Neuronal stem cell (in vitro differentiated cells): ENCODE results near the gene GRM7.

ENCODE experiments used
- DNase-seq: peaks from one replicate; pipeline ENCODE4 v3.0.0-alpha.2; 2013; ENCODE audit warnings: low spot score
- H2AFZ ChIP-seq: one replicate; pipeline ENCODE4 v1.6.1; 2013; ENCODE audit warnings: mild to moderate bottlenecking, low read length, inconsistent platforms
- H2AK5ac ChIP-seq: 2 replicates; pipeline ENCODE4 v1.6.1; 2013; ENCODE audit warnings: low read depth, mild to moderate bottlenecking, inconsistent platforms, low read length, moderate library complexity, mixed read lengths
- H2BK120ac ChIP-seq: 2 replicates; pipeline ENCODE4 v1.6.1; 2013; ENCODE audit warnings: low read depth, mild to moderate bottlenecking, inconsistent platforms, low read length, moderate library complexity, mixed read lengths
- H2BK12ac ChIP-seq: one replicate; pipeline ENCODE4 v1.6.1; 2013; ENCODE audit warnings: low read length, inconsistent platforms
- H2BK15ac ChIP-seq: 2 replicates; pipeline ENCODE4 v1.6.1; 2013; ENCODE audit warnings: mild to moderate bottlenecking, low read length, inconsistent platforms, mixed read lengths
- H2BK5ac ChIP-seq: one replicate; pipeline ENCODE4 v1.6.1; 2013; ENCODE audit warnings: inconsistent platforms, mild to moderate bottlenecking, low read length, moderate library complexity
- H3K14ac ChIP-seq: one replicate; pipeline ENCODE4 v1.6.1; 2013; ENCODE audit warnings: low read length, inconsistent platforms
- H3K18ac ChIP-seq: 2 replicates; pipeline ENCODE4 v1.6.1; 2013; ENCODE audit warnings: low read length, inconsistent platforms
- H3K23ac ChIP-seq: 2 replicates; pipeline ENCODE4 v1.6.1; 2013; ENCODE audit warnings: low read depth, mild to moderate bottlenecking, mixed read lengths, low read length, inconsistent platforms; ENCODE audit not compliant: poor library complexity
- H3K27ac ChIP-seq: replicated peaks from 3 replicates; pipeline ENCODE4 v1.5.1; 2013; ENCODE audit warnings: low read length, inconsistent platforms
- H3K27me3 ChIP-seq, 3 experiments: 2 replicates each; pipeline ENCODE4 v1.6.1; 2013; ENCODE audit warnings: low read length in 3 of 3, mild to moderate bottlenecking in 2 of 3, inconsistent platforms in 1 of 3, low read depth in 1 of 3, mixed read lengths in 1 of 3, moderate library complexity in 1 of 3; ENCODE audit not compliant: control insufficient read depth in 3 of 3, insufficient read depth in 3 of 3
- H3K36me3 ChIP-seq, 2 donors: replicated peaks in 1 of 2; 2 replicates each; pipeline ENCODE4 v1.6.1; 2013; ENCODE audit warnings: low read length in 2 of 2; ENCODE audit not compliant: control insufficient read depth in 2 of 2, insufficient read depth in 2 of 2
- H3K4ac ChIP-seq: 2 replicates; pipeline ENCODE4 v1.6.1; 2013; ENCODE audit warnings: inconsistent platforms, mild to moderate bottlenecking, low read length, moderate library complexity
- H3K4me1 ChIP-seq, 2 donors: 1 replicate in 1 of 2; 2 replicates in 1 of 2; pipeline ENCODE4 v1.6.1; 2013; ENCODE audit warnings: low read length in 2 of 2, low read depth in 1 of 2; ENCODE audit not compliant: control insufficient read depth in 2 of 2, insufficient read depth in 1 of 2
- H3K4me2 ChIP-seq: one replicate; pipeline ENCODE4 v1.6.1; 2013; ENCODE audit warnings: mild to moderate bottlenecking, low read length, inconsistent platforms; ENCODE audit not compliant: insufficient read depth, poor library complexity, severe bottlenecking
- H3K4me3 ChIP-seq, 2 donors: 2 replicates each; pipeline ENCODE4 v1.5.1; 2013; ENCODE audit warnings: low read length in 2 of 2, mild to moderate bottlenecking in 2 of 2, inconsistent platforms in 1 of 2, moderate library complexity in 1 of 2
- H3K79me1 ChIP-seq: one replicate; pipeline ENCODE4 v1.6.1; 2013; ENCODE audit warnings: low read depth, mild to moderate bottlenecking, inconsistent platforms, low read length, moderate library complexity
- H3K9ac ChIP-seq: one replicate; pipeline ENCODE4 v1.6.1; 2013; ENCODE audit warnings: mild to moderate bottlenecking, low read depth, low read length, inconsistent platforms; ENCODE audit not compliant: poor library complexity
- H3K9me3 ChIP-seq, 2 donors: replicated peaks in 1 of 2; 2 replicates each; pipeline versions ENCODE3 to v1.6.1; 2013; ENCODE audit warnings: low read length in 2 of 2, mild to moderate bottlenecking in 2 of 2, inconsistent platforms in 1 of 2, low read depth in 1 of 2, mixed read lengths in 1 of 2, moderate library complexity in 1 of 2; ENCODE audit not compliant: control insufficient read depth in 2 of 2, insufficient read depth in 1 of 2
- H4K8ac ChIP-seq: one replicate; pipeline ENCODE4 v1.6.1; 2013; ENCODE audit warnings: low read depth, mild to moderate bottlenecking, inconsistent platforms, low read length, moderate library complexity
- H4K91ac ChIP-seq: one replicate; pipeline ENCODE4 v1.6.1; 2013; ENCODE audit warnings: low read length, low read depth, mild to moderate bottlenecking, inconsistent platforms; ENCODE audit not compliant: poor library complexity
- whole genome bisulfite sequencing, 2 donors: extraction: QIAGEN DNeasy Blood & Tissue Kit; methylation state at CpG; one replicate each; pipeline ENCODE4 v1.1.7; 2013; ENCODE audit warnings: missing lambda C conversion rate in 2 of 2, mixed read lengths in 1 of 2; ENCODE audit not compliant: insufficient read length in 2 of 2, insufficient replicate concordance in 1 of 2; ENCODE audit errors: extremely low coverage in 2 of 2; 5-methylcytosine and 5-hydroxymethylcytosine counted together

GRM7 gene

GRCh38 chr3:6878731-6879130 is 17.8 kb downstream of the GRM7 start:
- Histone ChIP-seq H3K23ac (no peak overlapping the region), H2BK120ac (no peak overlapping the region), H3K4me2 (no peak overlapping the region), H3K14ac (no peak overlapping the region), H2AK5ac (no peak overlapping the region), H3K4me3 (no peak overlapping the region), H3K4ac (no peak overlapping the region), H4K91ac (no peak overlapping the region), H2BK12ac (no peak overlapping the region), H3K27ac (no peak overlapping the region), H2BK15ac (no peak overlapping the region), H3K18ac (no peak overlapping the region), H3K9me3 (no peaks in the 10 kb centered on the region), H3K4me1 (no peaks in the 10 kb centered on the region), H3K79me1 (no peaks in the 10 kb centered on the region), H3K9ac (no peak overlapping the region), H3K27me3 (no peaks in the 10 kb centered on the region), H2BK5ac (no peak overlapping the region), H3K36me3 (no peaks in the 10 kb centered on the region), H2AFZ (no peak overlapping the region), H4K8ac (no peak overlapping the region)
- DNase-seq: no peak

DNA sequence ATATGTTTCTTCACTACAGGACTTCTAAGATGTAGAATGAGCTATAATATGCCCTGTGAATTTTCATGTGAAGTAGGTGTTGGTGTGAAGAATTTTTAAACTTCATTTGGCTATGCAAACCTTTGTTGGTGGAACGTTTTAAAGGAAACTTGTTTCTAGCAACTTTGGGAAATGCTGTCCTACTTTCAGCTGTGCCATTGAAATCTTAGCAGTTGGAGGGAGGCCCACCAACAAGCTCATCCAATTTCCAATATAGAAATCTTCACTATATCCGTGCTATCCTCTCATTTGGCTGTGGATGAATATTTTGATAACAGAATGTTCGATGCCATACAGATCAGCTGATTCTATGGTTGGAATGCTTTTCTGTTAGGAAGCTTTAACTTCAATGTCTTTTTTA is 51.3 kb downstream of the GRM7 start:
- no peak overlapping the region for H3K4ac ChIP-seq
- no peak for DNase-seq
- WGBS, 2 donors: no CpG with 5 or more reads among the region's 3 CpGs
- H3K23ac ChIP-seq: no peak overlapping the region
- no peak overlapping the region for H4K91ac ChIP-seq
- no peak overlapping the region for H3K27ac ChIP-seq
- H2BK5ac ChIP-seq: no peak overlapping the region
- H3K4me1 ChIP-seq: no peaks in the 10 kb centered on the region
- no peak overlapping the region for H2BK120ac ChIP-seq
- no peak overlapping the region for H4K8ac ChIP-seq
- H2BK12ac ChIP-seq: no peak overlapping the region
- H3K79me1 ChIP-seq: no peaks in the 10 kb centered on the region
- H3K18ac ChIP-seq: no peak overlapping the region
- no peak overlapping the region for H3K4me3 ChIP-seq
- H3K27me3 ChIP-seq: no peaks in the 10 kb centered on the region
- no peak overlapping the region for H2AK5ac ChIP-seq
- no peaks in the 10 kb centered on the region for H3K36me3 ChIP-seq
- H3K9me3 ChIP-seq: no peaks in the 10 kb centered on the region
- no peak overlapping the region for H3K14ac ChIP-seq
- H2BK15ac ChIP-seq: no peak overlapping the region
- H3K4me2 ChIP-seq: no peak overlapping the region
- no peak overlapping the region for H3K9ac ChIP-seq
- no peak overlapping the region for H2AFZ ChIP-seq

DNA sequence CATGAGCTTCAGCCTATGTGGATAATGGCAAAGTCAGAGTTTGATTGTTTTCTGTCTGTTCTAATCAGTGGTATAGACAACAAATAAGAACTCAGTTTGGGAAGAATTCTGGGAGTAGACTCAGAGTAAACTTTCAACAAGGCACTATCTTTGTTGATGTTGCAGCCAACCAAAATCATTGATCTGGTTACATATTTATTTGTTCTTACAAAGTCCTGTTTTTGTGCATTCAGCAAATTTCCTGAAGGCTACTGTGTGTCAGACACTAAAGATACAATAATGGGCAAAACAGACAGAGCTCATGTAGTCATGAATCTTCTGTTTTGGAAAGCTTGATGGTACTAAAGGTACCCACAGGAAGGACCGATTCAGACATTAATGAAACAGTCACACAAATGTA is 55.0 kb downstream of the GRM7 start:
- H3K9me3 ChIP-seq: no peaks in the 10 kb centered on the region
- no peaks in the 10 kb centered on the region for H3K36me3 ChIP-seq
- no peak overlapping the region for H3K14ac ChIP-seq
- H3K4me2 ChIP-seq: no peak overlapping the region
- no peak overlapping the region for H4K8ac ChIP-seq
- H3K79me1 ChIP-seq: no peaks in the 10 kb centered on the region
- H2BK12ac ChIP-seq: no peak overlapping the region
- H3K4me3 ChIP-seq: no peak overlapping the region
- H3K27me3 ChIP-seq: no peaks in the 10 kb centered on the region
- H3K27ac ChIP-seq: no peak overlapping the region
- H3K9ac ChIP-seq: no peak overlapping the region
- no CpG with 5 or more reads among the region's 1 CpG for WGBS, 2 donors
- no peak overlapping the region for H2BK120ac ChIP-seq
- H3K4me1 ChIP-seq: no peaks in the 10 kb centered on the region
- no peak overlapping the region for H4K91ac ChIP-seq
- no peak overlapping the region for H3K18ac ChIP-seq
- H2AFZ ChIP-seq: no peak overlapping the region
- no peak overlapping the region for H2BK15ac ChIP-seq
- no peak overlapping the region for H3K4ac ChIP-seq
- H3K23ac ChIP-seq: no peak overlapping the region
- H2AK5ac ChIP-seq: no peak overlapping the region
- no peak for DNase-seq
- no peak overlapping the region for H2BK5ac ChIP-seq

- Histone ChIP-seq H3K9me3 (no peaks in the 10 kb centered on the region), H2AFZ (no peak overlapping the region), H3K79me1 (no peaks in the 10 kb centered on the region), H2BK5ac (no peak overlapping the region), H3K4me2 (no peak overlapping the region), H3K23ac (no peak overlapping the region), H3K18ac (no peak overlapping the region), H2AK5ac (no peak overlapping the region), H2BK12ac (no peak overlapping the region), H2BK15ac (no peak overlapping the region), H3K9ac (no peak overlapping the region), H3K4ac (no peak overlapping the region), H3K4me3 (no peak overlapping the region), H4K91ac (no peak overlapping the region), H2BK120ac (no peak overlapping the region), H3K36me3 (no peaks in the 10 kb centered on the region), H3K27me3 (no peaks in the 10 kb centered on the region), H3K4me1 (no peaks in the 10 kb centered on the region), H3K27ac (no peak overlapping the region), H4K8ac (no peak overlapping the region), H3K14ac (no peak overlapping the region)
- WGBS, 2 donors: no CpG with 5 or more reads among the region's 8 CpGs
- DNase-seq: no peak
Observed at GRCh38 chr3:6921066-6921465, 60.2 kb downstream of the GRM7 start.
